Bronchial smooth muscle cell (primary cell): ENCODE measurements around the gene GADD45GIP1. TPM values are rescaled to one million over a fixed set of nuclear protein-coding genes. Genes with fewer than 3 reads are reported as not detected.

Experiments used
- total RNA-seq: library from RNA; depleted of rRNA; stranded (reverse); fragments of >200 nt; gene quantifications from 2 replicates; pipeline ENCODE4 v1.2.1, GENCODE V29; 2014

GADD45GIP1 gene
- total RNA-seq, result 15.8 and 27.1 TPM in 2 replicates

GRCh38 chr19:12956446-12957388 lies at the start of gene GADD45GIP1:
GADD45GIP1 (minus strand) TSS chr19:12957223; CDS start chr19:12957212, 11 bp downstream.

GRCh38 chr19:12994701-12995595 lies 37.9 kb upstream of the GADD45GIP1 start, which contains the start of gene NFIX:
NFIX (plus strand) TSS chr19:12995475; CDS start chr19:12995838, 363 bp downstream.

GRCh38 chr19:12969292-12969988 lies 12.4 kb upstream of the GADD45GIP1 start, which contains the start of gene DAND5:
DAND5 (plus strand) TSS chr19:12969576; CDS start chr19:12969661, 85 bp downstream.

GRCh38 chr19:12945479-12946091 lies 11.4 kb downstream of the GADD45GIP1 start, which contains the start of gene RAD23A:
RAD23A (plus strand) TSS chr19:12945862; CDS start chr19:12945949, 87 bp downstream.

GRCh38 chr19:12937927-12938778 lies 18.9 kb downstream of the GADD45GIP1 start, which contains the start of gene CALR:
CALR (plus strand) TSS chr19:12938609; CDS start chr19:12938680, 71 bp downstream.

GRCh38 chr19:12933287-12934072 lies 23.5 kb downstream of the GADD45GIP1 start, which contains the start of gene FARSA:
FARSA (minus strand) TSS chr19:12933711; CDS start chr19:12933696, 15 bp downstream.

Other genes starting within 250 kb of the GADD45GIP1 start
- gene TNPO2, start 233.3 kb downstream of the GADD45GIP1 start, total RNA-seq, result 33.9 and 41.4 TPM in 2 replicates
- 118 and 120 TPM in 2 replicates for gene TRIR, start 222.5 kb downstream of the GADD45GIP1 start, total RNA-seq
- gene GET3, start 219.7 kb downstream of the GADD45GIP1 start, total RNA-seq, result 120 and 140 TPM in 2 replicates
- under 0.01 TPM in 2 replicates for gene BEST2, start 205.4 kb downstream of the GADD45GIP1 start, total RNA-seq
- 16.4 and 22.4 TPM in 2 replicates for gene HOOK2, start 181.7 kb downstream of the GADD45GIP1 start, total RNA-seq
- gene JUNB, start 165.7 kb downstream of the GADD45GIP1 start, total RNA-seq, result 37.8 and 47.2 TPM in 2 replicates
- 130 and 210 TPM in 2 replicates for gene PRDX2, start 155.4 kb downstream of the GADD45GIP1 start, total RNA-seq
- 0.16 and 0.43 TPM in 2 replicates for gene THSD8, start 155.2 kb downstream of the GADD45GIP1 start, total RNA-seq
- 7.6 TPM in 2 replicates for gene RNASEH2A, start 150.6 kb downstream of the GADD45GIP1 start, total RNA-seq
- 0.47 TPM in 1 of 2 replicates, not detected in the other for gene RTBDN, start 122.6 kb downstream of the GADD45GIP1 start, total RNA-seq
- gene MAST1, start 118.7 kb downstream of the GADD45GIP1 start, total RNA-seq, result 0.95 and 1.2 TPM in 2 replicates
- gene DNASE2, start 75.8 kb downstream of the GADD45GIP1 start, total RNA-seq, result 22.5 and 31.5 TPM in 2 replicates
- gene KLF1, start 70.0 kb downstream of the GADD45GIP1 start, total RNA-seq, result not detected in 2 replicates
- gene GCDH, start 66.1 kb downstream of the GADD45GIP1 start, total RNA-seq, result 12.4 and 14.8 TPM in 2 replicates
- 0.09 TPM in 1 of 2 replicates, not detected in the other for gene SYCE2, start 37.9 kb downstream of the GADD45GIP1 start, total RNA-seq
- 27.2 and 30.9 TPM in 2 replicates for gene FARSA, start 23.5 kb downstream of the GADD45GIP1 start, total RNA-seq
- 1,315 and 1,411 TPM in 2 replicates for gene CALR, start 18.6 kb downstream of the GADD45GIP1 start, total RNA-seq
- gene RAD23A, start 11.4 kb downstream of the GADD45GIP1 start, total RNA-seq, result 38.6 and 51.9 TPM in 2 replicates
- gene DAND5, start 12.4 kb upstream of the GADD45GIP1 start, total RNA-seq, result not detected in 2 replicates
- gene NFIX, start 38.3 kb upstream of the GADD45GIP1 start, total RNA-seq, result 95.4 and 122 TPM in 2 replicates
- 0.32 and 0.34 TPM in 2 replicates for gene LYL1, start 145.6 kb upstream of the GADD45GIP1 start, total RNA-seq
- 22.5 and 24.2 TPM in 2 replicates for gene TRMT1, start 159.5 kb upstream of the GADD45GIP1 start, total RNA-seq
- 19.6 and 29.3 TPM in 2 replicates for gene NACC1, start 161.0 kb upstream of the GADD45GIP1 start, total RNA-seq
- gene STX10, start 193.2 kb upstream of the GADD45GIP1 start, total RNA-seq, result 76.8 and 92.4 TPM in 2 replicates
- gene IER2, start 193.2 kb upstream of the GADD45GIP1 start, total RNA-seq, result 8.7 and 9.8 TPM in 2 replicates